ENCODE measurements around the gene ZIC5. TPM values are rescaled to one million over a fixed set of nuclear protein-coding genes. Genes with fewer than 3 reads are reported as not detected.
A peak's percentile ranks its signal among the peaks of the same experiment; 100 is the strongest.

The ZIC5 gene
- not detected for total RNA-seq

DNA sequence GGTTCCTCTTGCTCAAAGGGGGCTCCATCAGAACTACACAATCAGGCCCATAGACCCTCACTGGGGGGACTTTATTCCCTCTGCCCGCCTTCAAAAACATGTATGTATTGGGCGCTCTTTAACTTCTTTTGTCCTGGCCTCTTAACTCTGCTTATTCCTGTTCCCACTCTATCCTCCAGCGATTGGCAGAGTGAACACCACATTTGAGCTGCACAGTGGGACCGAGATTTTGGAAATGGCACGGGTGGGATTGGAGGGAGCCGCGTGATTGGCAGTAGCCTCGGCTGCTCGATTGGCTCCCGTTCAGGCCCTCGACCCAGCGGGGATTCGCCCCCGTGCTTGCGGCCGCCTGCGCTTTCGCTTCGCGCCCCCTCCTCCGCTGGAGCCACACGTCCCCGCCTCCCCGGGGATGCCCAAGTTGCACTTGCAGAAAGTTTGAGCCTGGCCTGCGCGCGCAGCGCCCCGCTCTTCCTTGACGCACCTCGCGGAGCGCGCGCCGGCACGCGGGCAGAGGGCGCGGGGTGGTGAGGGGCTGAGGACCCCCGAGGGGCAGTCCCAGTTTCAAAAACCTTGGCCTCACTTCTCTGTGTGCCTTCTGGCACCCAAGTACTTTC is at the start of gene ZIC5:
TSS of gene ZIC5 (minus strand) at position 192 of the 614 bp plus-strand sequence. CDS start at position 28, 164 bp downstream.
- Mint-ChIP-seq H3K36me3 (ENCODE audit: insufficient read depth in 2 of 2) (peaks cover 11 to 15% of the 10 kb centered on the region in 2 donors), H3K27me3 (ENCODE audit: low read depth) (peaks cover 81% of the 10 kb centered on the region), H3K4me1 (ENCODE audit: low read depth) (peaks cover 29% of the 10 kb centered on the region), H3K4me3 (peak within 1 kb of the TSS; percentile 25 to 51), H3K9me3 (no peaks in the 10 kb centered on the region), H3K27ac (peak within 1 kb of the TSS; percentile 76)
- no peak for DNase-seq
- no peak for ATAC-seq (replicated peaks in 1 of 2)

DNA sequence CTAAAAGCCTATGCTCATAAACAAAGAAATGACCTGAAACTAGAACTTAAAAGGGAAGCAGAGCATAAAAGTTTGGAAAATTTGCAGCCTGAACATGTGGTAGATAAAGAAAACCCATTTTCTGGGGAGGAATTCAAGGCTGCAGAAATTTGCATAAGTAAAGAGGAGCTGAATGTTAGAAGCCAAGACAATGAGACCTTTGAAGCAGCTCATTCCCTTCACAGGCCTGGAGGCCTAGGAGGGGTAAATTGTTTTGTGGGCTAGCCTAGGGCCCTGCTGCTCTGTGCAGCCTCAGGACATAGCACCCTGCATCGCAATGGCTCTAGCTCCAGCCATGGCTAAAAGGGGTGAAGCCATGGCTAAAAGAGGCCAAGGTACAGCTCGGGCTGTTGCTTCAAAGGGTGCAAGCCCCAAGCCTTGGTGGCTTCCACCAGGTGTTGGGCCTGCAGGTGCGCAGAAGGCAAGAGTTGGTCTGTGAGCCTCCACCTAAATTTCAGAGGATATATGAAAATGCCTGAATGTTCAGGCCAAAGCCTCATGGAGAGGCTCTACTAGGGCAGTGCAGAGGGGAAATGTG is 48.3 kb upstream of the ZIC5 start:
- no peak overlapping the region for H3K27ac Mint-ChIP-seq
- no peaks in the 10 kb centered on the region for H3K4me1 Mint-ChIP-seq (ENCODE audit: low read depth)
- DNase-seq (no peak), ATAC-seq (replicated peaks in 1 of 2) (no peak)
- peaks cover 4% of the 10 kb centered on the region for H3K27me3 Mint-ChIP-seq (ENCODE audit: low read depth)
- no peak overlapping the region for H3K4me3 Mint-ChIP-seq
- H3K36me3 Mint-ChIP-seq (ENCODE audit: insufficient read depth in 2 of 2): no peaks in the 10 kb centered on the region
- H3K9me3 Mint-ChIP-seq: peaks cover 0 to 3% of the 10 kb centered on the region in 2 donors

DNA sequence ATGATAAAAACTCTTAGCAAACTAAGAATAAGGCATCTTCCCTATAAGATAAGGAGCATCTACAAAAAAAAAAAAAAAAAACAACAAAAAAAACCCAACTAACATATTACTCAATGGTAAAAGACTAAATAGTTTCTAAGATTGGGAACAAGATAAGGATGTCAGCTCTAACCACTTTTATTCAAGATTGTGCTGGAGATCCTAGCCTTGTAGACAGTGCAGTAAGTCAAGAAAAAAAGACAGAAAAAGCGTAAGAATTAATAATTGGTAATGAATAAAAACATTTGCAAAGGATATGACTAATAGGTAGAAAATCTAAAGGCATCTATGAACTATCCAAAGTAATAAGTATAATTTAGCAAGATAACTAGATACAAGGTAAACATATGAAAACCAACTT is 43.1 kb upstream of the ZIC5 start:
- no peaks in the 10 kb centered on the region for H3K36me3 Mint-ChIP-seq (ENCODE audit: insufficient read depth in 2 of 2)
- no peaks in the 10 kb centered on the region for H3K4me1 Mint-ChIP-seq (ENCODE audit: low read depth)
- ATAC-seq (replicated peaks in 1 of 2) (no peak), DNase-seq (no peak)
- H3K27me3 Mint-ChIP-seq (ENCODE audit: low read depth): peaks cover 24% of the 10 kb centered on the region
- H3K27ac Mint-ChIP-seq: no peak overlapping the region
- no peak overlapping the region for H3K4me3 Mint-ChIP-seq
- no peaks in the 10 kb centered on the region for H3K9me3 Mint-ChIP-seq

DNA sequence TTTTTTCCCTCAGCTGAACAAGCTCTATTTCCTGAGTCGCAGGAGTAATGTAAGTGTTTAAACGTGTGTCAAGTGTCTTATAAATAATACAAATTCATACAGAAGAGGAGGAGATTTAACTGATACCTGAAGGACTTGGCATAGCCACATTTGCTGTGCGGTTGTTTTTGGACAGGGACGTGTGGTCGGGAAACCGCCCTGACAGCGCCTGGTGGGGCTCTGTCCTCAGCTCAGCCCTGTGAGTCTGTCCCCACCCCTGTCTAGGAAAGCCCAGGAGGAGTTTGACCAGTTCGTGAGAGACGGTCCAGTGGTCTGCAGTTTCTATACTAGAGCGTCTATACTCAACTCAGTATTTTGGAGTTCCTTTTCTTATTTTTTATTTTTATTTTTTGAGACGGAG is 26.7 kb upstream of the ZIC5 start:
- no peak for DNase-seq
- no peak overlapping the region for H3K27ac Mint-ChIP-seq

DNA sequence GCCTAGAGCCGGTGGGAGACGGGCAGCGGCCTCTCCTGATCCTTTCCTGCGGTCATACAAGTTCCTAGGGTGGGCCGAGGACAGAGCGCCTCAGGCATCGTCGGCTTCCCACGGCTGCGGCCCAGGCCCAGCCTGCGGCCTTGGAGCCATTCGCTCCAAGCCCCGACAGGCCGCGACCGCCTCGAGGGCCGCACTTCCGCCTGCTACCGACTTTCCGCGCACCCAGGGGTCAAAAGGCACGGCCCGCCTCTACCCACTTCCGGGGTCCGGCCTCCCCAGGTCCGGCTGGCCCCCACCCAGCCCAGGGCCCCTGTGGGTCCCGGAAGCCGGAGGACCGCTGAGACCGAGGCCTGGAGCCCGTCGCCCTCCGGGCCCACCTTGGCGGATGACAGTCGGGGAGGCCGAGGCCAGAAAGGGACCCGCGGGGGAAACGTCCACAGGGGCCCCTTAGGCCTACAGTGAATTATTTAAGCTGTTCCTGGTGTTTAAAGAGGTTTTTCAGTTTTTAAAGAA is 26.2 kb upstream of the ZIC5 start:
- DNase-seq (no peak), ATAC-seq (replicated peaks in 1 of 2) (no peak)
- Mint-ChIP-seq H3K4me3 (no peak overlapping the region), H3K27ac (no peak overlapping the region), H3K36me3 (ENCODE audit: insufficient read depth in 2 of 2) (peaks cover 0 to 5% of the 10 kb centered on the region in 2 donors), H3K27me3 (ENCODE audit: low read depth) (peaks cover 76% of the 10 kb centered on the region), H3K4me1 (ENCODE audit: low read depth) (peaks cover 29% of the 10 kb centered on the region), H3K9me3 (peaks cover 0 to 2% of the 10 kb centered on the region in 2 donors)

More for the DNA sequence above, 26.7 kb upstream of the ZIC5 start:
- ATAC-seq (replicated peaks in 1 of 2): no peak
- peaks cover 0 to 7% of the 10 kb centered on the region in 2 donors for H3K36me3 Mint-ChIP-seq (ENCODE audit: insufficient read depth in 2 of 2)
- peaks cover 76% of the 10 kb centered on the region for H3K27me3 Mint-ChIP-seq (ENCODE audit: low read depth)
- peaks cover 0 to 2% of the 10 kb centered on the region in 2 donors for H3K9me3 Mint-ChIP-seq
- peaks cover 29% of the 10 kb centered on the region for H3K4me1 Mint-ChIP-seq (ENCODE audit: low read depth)
- H3K4me3 Mint-ChIP-seq: no peak overlapping the region

DNA sequence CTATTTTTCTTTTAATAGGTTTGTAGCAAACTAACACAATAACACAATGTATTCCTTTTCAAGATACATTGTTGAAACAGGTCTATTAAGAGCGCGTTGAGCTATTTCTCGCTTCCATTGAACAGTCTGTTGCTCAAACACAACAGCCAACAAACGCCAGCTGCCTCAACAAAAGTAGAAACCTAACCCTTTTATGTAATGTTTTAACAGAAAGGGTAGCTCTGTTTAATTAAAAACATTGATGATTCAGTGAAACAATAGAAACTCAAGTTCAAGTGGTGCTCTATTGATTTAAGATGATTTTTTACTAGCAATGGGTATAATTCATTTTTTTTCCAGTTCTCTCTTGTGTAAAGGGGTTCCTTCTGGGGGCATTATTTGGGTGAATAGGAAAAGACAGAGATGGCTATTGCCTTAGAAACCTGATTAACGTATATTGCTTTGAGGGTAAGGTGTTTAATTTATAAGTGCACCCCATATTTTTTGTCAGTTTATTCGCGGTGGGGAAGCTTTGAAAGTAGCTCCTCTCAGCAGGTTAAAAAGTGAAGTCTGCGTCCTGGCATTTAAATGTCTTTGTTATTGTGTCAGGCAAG is 24.9 kb upstream of the ZIC5 start:
- peaks cover 31% of the 10 kb centered on the region for H3K4me1 Mint-ChIP-seq (ENCODE audit: low read depth)
- peak overlapping the region; percentile 50 to 67 for H3K4me3 Mint-ChIP-seq
- H3K9me3 Mint-ChIP-seq: peaks cover 0 to 2% of the 10 kb centered on the region in 2 donors
- DNase-seq (no peak), ATAC-seq (replicated peaks in 1 of 2) (no peak)
- peaks cover 0 to 5% of the 10 kb centered on the region in 2 donors for H3K36me3 Mint-ChIP-seq (ENCODE audit: insufficient read depth in 2 of 2)
- H3K27me3 Mint-ChIP-seq (ENCODE audit: low read depth): peaks cover 88% of the 10 kb centered on the region
- H3K27ac Mint-ChIP-seq: peak overlapping the region; percentile 86

DNA sequence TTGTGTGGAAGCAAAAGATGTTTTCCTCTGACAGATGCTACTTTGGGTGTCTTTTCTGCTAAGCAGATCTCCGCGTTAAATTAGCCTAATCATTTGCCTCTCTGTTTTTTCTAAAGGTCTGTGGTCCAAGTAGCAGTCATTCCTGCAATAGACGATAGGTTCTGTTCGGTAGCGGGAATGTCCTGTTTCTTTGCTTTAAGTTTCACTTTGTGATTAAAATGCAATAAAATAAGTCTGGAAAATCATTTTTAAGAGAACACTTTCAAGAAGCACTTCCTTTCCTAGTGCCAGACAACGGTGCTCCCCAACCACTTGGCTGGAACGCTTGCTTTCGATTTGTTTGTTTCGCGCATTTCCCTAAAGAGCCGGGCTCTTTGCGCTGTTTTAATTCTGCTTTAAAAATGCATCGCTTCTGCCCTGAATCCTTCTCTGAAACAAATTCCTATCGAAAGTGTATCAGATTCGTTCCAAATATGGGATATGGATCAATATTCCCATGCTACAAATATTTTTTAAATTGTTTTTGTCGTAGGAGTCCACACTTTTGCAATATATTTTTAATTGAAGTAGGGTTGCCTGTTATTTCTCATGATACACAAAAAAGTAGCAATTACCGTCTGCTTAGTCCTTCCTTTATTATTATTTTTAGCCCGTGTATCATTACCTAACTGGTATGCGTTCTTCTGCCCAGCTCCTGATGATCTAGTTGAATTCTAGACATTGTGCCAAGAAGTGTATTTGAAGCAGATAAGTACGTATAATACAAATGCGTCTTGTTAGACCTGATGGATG is 24.2 kb upstream of the ZIC5 start:
- H3K36me3 Mint-ChIP-seq (ENCODE audit: insufficient read depth in 2 of 2): peaks cover 0 to 5% of the 10 kb centered on the region in 2 donors
- DNase-seq (no peak), ATAC-seq (replicated peaks in 1 of 2) (no peak)
- H3K9me3 Mint-ChIP-seq: peaks cover 0 to 2% of the 10 kb centered on the region in 2 donors
- H3K27me3 Mint-ChIP-seq (ENCODE audit: low read depth): peaks cover 91% of the 10 kb centered on the region
- H3K4me1 Mint-ChIP-seq (ENCODE audit: low read depth): peaks cover 26% of the 10 kb centered on the region
- peak overlapping the region; percentile 86 for H3K27ac Mint-ChIP-seq
- H3K4me3 Mint-ChIP-seq: peak overlapping the region; percentile 50 to 67

DNA sequence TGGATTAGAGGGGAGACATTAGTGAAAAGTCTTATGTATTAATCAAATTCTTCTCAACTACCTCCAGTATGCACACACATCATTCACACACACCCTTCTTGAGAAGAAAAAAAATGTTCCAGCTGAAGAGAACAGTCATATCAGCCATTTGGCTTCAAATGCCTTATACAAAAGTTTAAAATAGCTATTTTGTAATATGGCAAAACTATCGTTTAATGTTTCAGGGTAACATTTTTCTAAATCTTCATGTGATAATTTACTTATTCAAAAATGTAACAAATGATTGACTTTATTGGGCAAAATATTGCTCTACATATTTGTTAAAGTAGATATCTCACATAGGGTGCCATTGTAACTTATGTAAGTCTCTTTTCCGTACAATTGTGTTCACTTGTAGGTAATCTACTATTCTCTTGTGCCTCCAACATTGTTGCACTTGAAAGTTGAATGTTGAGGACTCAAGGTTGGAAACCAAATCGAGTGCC is 23.6 kb upstream of the ZIC5 start:
- Mint-ChIP-seq H3K4me3 (peak overlapping the region; percentile 50 to 67), H3K36me3 (ENCODE audit: insufficient read depth in 2 of 2) (peaks cover 0 to 5% of the 10 kb centered on the region in 2 donors), H3K27me3 (ENCODE audit: low read depth) (peaks cover 92% of the 10 kb centered on the region), H3K27ac (peak overlapping the region; percentile 86), H3K4me1 (ENCODE audit: low read depth) (peaks cover 33% of the 10 kb centered on the region), H3K9me3 (peaks cover 0 to 2% of the 10 kb centered on the region in 2 donors)
- no peak for ATAC-seq (replicated peaks in 1 of 2)
- no peak for DNase-seq

DNA sequence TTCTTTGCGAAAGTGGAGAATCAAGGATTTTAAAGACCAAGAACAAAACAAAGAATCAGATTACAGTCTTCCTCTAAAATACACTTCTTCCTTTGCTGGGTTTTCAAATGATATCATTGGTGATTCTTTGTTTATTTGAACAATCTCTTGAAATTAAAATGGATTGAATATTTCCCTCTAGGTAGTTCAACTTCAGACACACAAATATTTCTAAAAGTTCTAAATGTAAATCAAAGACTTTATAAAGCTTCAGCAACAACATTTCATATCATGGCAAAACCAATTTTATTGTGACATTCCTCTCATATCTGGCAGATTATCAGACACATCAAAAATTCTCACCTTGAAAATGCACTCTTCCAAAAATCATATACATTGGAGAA is 23.1 kb upstream of the ZIC5 start:
- H3K4me3 Mint-ChIP-seq: no peak overlapping the region
- H3K4me1 Mint-ChIP-seq (ENCODE audit: low read depth): peaks cover 36% of the 10 kb centered on the region
- no peak overlapping the region for H3K27ac Mint-ChIP-seq

DNA sequence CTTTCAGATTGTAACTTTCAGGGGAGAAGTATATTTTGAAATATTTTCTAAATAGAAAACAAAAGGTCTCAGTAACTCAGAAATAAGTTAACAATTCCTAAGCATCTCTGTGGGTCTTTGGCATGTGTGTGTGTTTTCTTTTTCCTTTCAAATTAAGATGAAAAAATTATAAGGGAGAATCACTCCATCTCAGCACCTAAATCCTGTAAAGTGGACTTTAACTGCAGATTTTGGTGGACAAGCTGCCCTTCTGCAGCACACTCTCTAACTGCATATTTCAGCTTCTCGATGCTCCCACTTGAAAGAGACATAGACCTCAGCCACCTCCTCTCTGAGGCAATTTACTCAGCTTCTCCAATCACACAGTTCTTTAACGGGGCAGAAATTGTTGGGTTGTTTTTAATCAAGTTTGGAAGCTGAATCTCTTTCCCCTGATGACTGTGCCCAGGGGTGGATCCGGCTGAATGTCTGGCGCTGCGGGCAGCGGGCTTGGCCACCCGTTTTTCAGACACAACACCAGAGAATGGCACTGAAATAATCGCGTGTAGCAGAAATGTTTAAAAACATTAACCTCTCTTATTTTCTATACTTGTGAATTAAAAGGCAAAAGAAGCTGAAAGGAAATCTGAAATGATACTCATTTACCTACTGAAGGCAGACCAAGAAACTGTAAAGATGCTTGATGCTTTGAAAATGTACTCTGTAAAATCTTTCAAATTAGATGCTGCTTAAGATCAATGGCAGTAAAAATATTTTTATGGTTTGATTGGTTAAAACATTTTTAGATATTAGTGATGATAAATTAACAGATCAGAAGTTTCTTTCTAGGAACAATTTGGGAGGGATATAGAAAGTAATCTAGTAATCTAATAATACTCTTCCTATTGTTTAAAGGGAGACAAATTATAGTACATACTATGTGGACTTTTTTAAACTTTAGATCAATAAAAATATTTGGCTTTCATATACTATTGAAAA is 22.4 kb upstream of the ZIC5 start:
- Mint-ChIP-seq H3K9me3 (peaks cover 0 to 2% of the 10 kb centered on the region in 2 donors), H3K27ac (no peak overlapping the region)
- no peak for DNase-seq

More for the DNA sequence above, 23.1 kb upstream of the ZIC5 start:
- ATAC-seq (replicated peaks in 1 of 2): no peak
- Mint-ChIP-seq H3K9me3 (peaks cover 0 to 2% of the 10 kb centered on the region in 2 donors), H3K36me3 (ENCODE audit: insufficient read depth in 2 of 2) (peaks cover 0 to 7% of the 10 kb centered on the region in 2 donors), H3K27me3 (ENCODE audit: low read depth) (peaks cover 93% of the 10 kb centered on the region)
- DNase-seq: no peak

DNA sequence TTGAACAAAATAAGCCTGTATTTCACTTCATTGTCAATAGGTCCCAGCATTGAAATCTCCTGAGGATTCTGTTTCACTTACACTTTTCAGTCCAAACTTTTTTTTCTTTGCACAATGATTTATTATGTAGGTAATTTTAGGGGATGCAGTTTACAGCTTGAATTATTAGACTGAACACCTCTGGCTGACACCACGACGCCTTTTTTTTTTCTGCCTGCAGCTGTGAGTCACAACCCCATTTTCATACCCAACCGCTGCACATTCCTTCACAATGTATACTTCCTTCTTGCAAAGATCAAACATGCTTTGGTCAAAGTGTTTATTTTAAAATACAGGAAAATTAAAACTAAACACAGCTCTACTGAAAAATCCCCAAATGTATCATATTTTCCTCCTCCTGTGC is 21.4 kb upstream of the ZIC5 start:
- no peak overlapping the region for H3K4me3 Mint-ChIP-seq
- H3K27me3 Mint-ChIP-seq (ENCODE audit: low read depth): peaks cover 91% of the 10 kb centered on the region
- DNase-seq (no peak), ATAC-seq (replicated peaks in 1 of 2) (no peak)
- H3K36me3 Mint-ChIP-seq (ENCODE audit: insufficient read depth in 2 of 2): peaks cover 2 to 5% of the 10 kb centered on the region in 2 donors
- H3K9me3 Mint-ChIP-seq: peaks cover 0 to 2% of the 10 kb centered on the region in 2 donors
- peak overlapping the region; percentile 36 for H3K27ac Mint-ChIP-seq
- H3K4me1 Mint-ChIP-seq (ENCODE audit: low read depth): peaks cover 44% of the 10 kb centered on the region

More for the DNA sequence above, 22.4 kb upstream of the ZIC5 start:
- H3K27me3 Mint-ChIP-seq (ENCODE audit: low read depth): peaks cover 91% of the 10 kb centered on the region
- peaks cover under 1 to 7% of the 10 kb centered on the region in 2 donors for H3K36me3 Mint-ChIP-seq (ENCODE audit: insufficient read depth in 2 of 2)
- no peak for ATAC-seq (replicated peaks in 1 of 2)
- peaks cover 43% of the 10 kb centered on the region for H3K4me1 Mint-ChIP-seq (ENCODE audit: low read depth)
- no peak overlapping the region for H3K4me3 Mint-ChIP-seq

Data from activated T-cell treated with anti-CD3 and anti-CD28 coated beads, Interleukin-2, amount 50 U/mL, for 72 hours (primary cell).